SU-DHL-6 (cell line): ENCODE measurements around the gene CCND3.

Experiments used
- CTCF ChIP-seq: fragments of 200-600 bp; sonication (generic); IDR thresholded peaks from one replicate; pipeline ENCODE4 v1.5.1; 2017; ENCODE audit warnings: antibody characterized with exemption, mild to moderate bottlenecking, low read length, moderate library complexity; ENCODE audit not compliant: insufficient read depth, poor library complexity, severe bottlenecking
- EZH2phosphoT487 ChIP-seq: fragments of 200-600 bp; sonication (generic), shearing (Covaris generic); conservative IDR thresholded peaks from 2 replicates; pipeline ENCODE4 v1.6.1; 2018; ENCODE audit warnings: mild to moderate bottlenecking, antibody characterized with exemption, low read length, moderate library complexity, mixed read lengths

GRCh38 chr6:41940759-41941279 lies 789 bp downstream of the CCND3 start:
- TF ChIP-seq CTCF (no peak), EZH2phosphoT487 (no peak)
